Mesenchymal stem cell (in vitro differentiated cells and primary cell): ENCODE results near the gene TDRD7.

ENCODE experiments used
- DNase-seq: peaks from one replicate; pipeline ENCODE4 v3.0.0-alpha.2; 2013
- H2AFZ ChIP-seq: one replicate; pipeline ENCODE4 v1.6.1; 2013; ENCODE audit warnings: low read depth, mild to moderate bottlenecking, control low read depth, inconsistent platforms, low read length, moderate library complexity
- H2AK5ac ChIP-seq: 2 replicates; pipeline ENCODE4 v1.6.1; 2013; ENCODE audit warnings: low read length, moderate library complexity, mild to moderate bottlenecking, inconsistent platforms; ENCODE audit not compliant: severe bottlenecking
- H2BK120ac ChIP-seq: one replicate; pipeline ENCODE4 v1.6.1; 2013; ENCODE audit warnings: low read depth, mild to moderate bottlenecking, inconsistent platforms, low read length, moderate library complexity
- H2BK12ac ChIP-seq, 2 experiments: one replicate each; pipeline ENCODE4 v1.6.1; 2013; ENCODE audit warnings: inconsistent platforms in 2 of 2, low read length in 2 of 2, mild to moderate bottlenecking in 2 of 2, moderate library complexity in 2 of 2, control low read depth in 1 of 2
- H2BK15ac ChIP-seq: one replicate; pipeline ENCODE4 v1.6.1; 2013; ENCODE audit warnings: mild to moderate bottlenecking, low read depth, inconsistent platforms; ENCODE audit not compliant: poor library complexity, severe bottlenecking
- H2BK5ac ChIP-seq: 2 replicates; pipeline ENCODE4 v1.6.1; 2013; ENCODE audit warnings: low read depth, mild to moderate bottlenecking, low read length, control low read depth, inconsistent platforms; ENCODE audit not compliant: poor library complexity, severe bottlenecking
- H3K14ac ChIP-seq, 2 experiments: one replicate each; pipeline ENCODE4 v1.6.1; 2013; ENCODE audit warnings: inconsistent platforms in 2 of 2, low read length in 2 of 2, control low read depth in 1 of 2, mild to moderate bottlenecking in 1 of 2, moderate library complexity in 1 of 2
- H3K18ac ChIP-seq, 2 experiments: one replicate each; pipeline ENCODE4 v1.6.1; 2013; ENCODE audit warnings: inconsistent platforms in 2 of 2, low read length in 2 of 2, control low read depth in 1 of 2, low read depth in 1 of 2, mild to moderate bottlenecking in 1 of 2
- H3K23ac ChIP-seq, 2 experiments: one replicate each; pipeline ENCODE4 v1.6.1; 2013; ENCODE audit warnings: inconsistent platforms in 2 of 2, low read length in 2 of 2, mild to moderate bottlenecking in 2 of 2, moderate library complexity in 2 of 2, control low read depth in 1 of 2
- H3K27ac ChIP-seq: 2 replicates; pipeline ENCODE4 v1.5.1; 2013; ENCODE audit warnings: mild to moderate bottlenecking, moderate library complexity, low read length, control low read depth, inconsistent platforms; ENCODE audit not compliant: poor library complexity, severe bottlenecking
- H3K27me3 ChIP-seq, 2 experiments: 2 replicates each; pipeline versions ENCODE4 v1.6.1 to v1.7.0; 2013; ENCODE audit warnings: low read length in 2 of 2, mild to moderate bottlenecking in 2 of 2, moderate library complexity in 2 of 2, control low read depth in 1 of 2, inconsistent platforms in 1 of 2; ENCODE audit not compliant: control insufficient read depth in 1 of 2, insufficient read depth in 1 of 2
- H3K36me3 ChIP-seq, 2 experiments: 2 replicates each; pipeline versions ENCODE4 v1.6.1 to v1.7.0; 2013; ENCODE audit warnings: low read length in 2 of 2, control low read depth in 1 of 2, inconsistent platforms in 1 of 2, low read depth in 1 of 2, mild to moderate bottlenecking in 1 of 2; ENCODE audit not compliant: insufficient read depth in 2 of 2, control insufficient read depth in 1 of 2
- H3K4ac ChIP-seq, 2 experiments: one replicate each; pipeline ENCODE4 v1.6.1; 2013; ENCODE audit warnings: inconsistent platforms in 2 of 2, low read length in 2 of 2, mild to moderate bottlenecking in 2 of 2, moderate library complexity in 2 of 2, control low read depth in 1 of 2, low read depth in 1 of 2
- H3K4me1 ChIP-seq: 2 replicates; pipeline ENCODE4 v1.6.1; 2013; ENCODE audit warnings: low read depth, low read length, control low read depth; ENCODE audit not compliant: control insufficient read depth, insufficient read depth
- H3K4me2 ChIP-seq: 2 replicates; pipeline ENCODE4 v1.6.1; 2013; ENCODE audit warnings: low read length, mild to moderate bottlenecking, inconsistent platforms; ENCODE audit not compliant: poor library complexity, severe bottlenecking
- H3K4me3 ChIP-seq, 2 experiments: 2 replicates each; pipeline versions ENCODE4 v1.5.1 to v1.7.0; 2013; ENCODE audit warnings: low read length in 2 of 2, mild to moderate bottlenecking in 2 of 2, control low read depth in 1 of 2, low read depth in 1 of 2; ENCODE audit not compliant: insufficient read depth in 1 of 2
- H3K79me1 ChIP-seq: replicated peaks from 2 replicates; pipeline ENCODE4 v1.6.1; 2013; ENCODE audit warnings: mild to moderate bottlenecking, control low read depth, low read length, inconsistent platforms; ENCODE audit not compliant: poor library complexity, severe bottlenecking
- H3K9ac ChIP-seq: 2 replicates; pipeline ENCODE4 v1.7.0; 2013; ENCODE audit warnings: mild to moderate bottlenecking, low read length, moderate library complexity
- H3K9me3 ChIP-seq: 2 replicates; pipeline ENCODE4 v1.7.0; 2013; ENCODE audit warnings: mild to moderate bottlenecking, low read length; ENCODE audit not compliant: control insufficient read depth
- H4K8ac ChIP-seq: one replicate; pipeline ENCODE4 v1.6.1; 2013; ENCODE audit warnings: inconsistent platforms, mild to moderate bottlenecking, low read length, moderate library complexity
- H4K91ac ChIP-seq: one replicate; pipeline ENCODE4 v1.6.1; 2013; ENCODE audit warnings: mild to moderate bottlenecking, low read length, inconsistent platforms
- WGBS: methylation state at CpG from one replicate; pipeline ENCODE4 v1.1.7; 2013; ENCODE audit warnings: mixed read lengths; 5-methylcytosine and 5-hydroxymethylcytosine counted together

The TDRD7 gene

GRCh38 chr9:97527626-97528528, 116.0 kb downstream of the TDRD7 start:
- 85% methylated on average over 18 of the region's 18 CpGs for WGBS
- Histone ChIP-seq H3K18ac (no peak overlapping the region), H2AFZ (no peak overlapping the region), H4K91ac (no peak overlapping the region), H2BK120ac (no peak overlapping the region), H3K9ac (no peak overlapping the region), H4K8ac (no peak overlapping the region), H3K79me1 (no peaks in the 10 kb centered on the region), H2BK15ac (no peak overlapping the region), H3K27me3 (peaks cover 0 to 10% of the 10 kb centered on the region in 2 experiments), H2BK5ac (no peak overlapping the region), H3K14ac (no peak overlapping the region), H3K4me3 (no peak overlapping the region), H3K23ac (no peak overlapping the region), H3K4ac (no peak overlapping the region), H3K36me3 (no peaks in the 10 kb centered on the region), H3K4me1 (no peaks in the 10 kb centered on the region), H2AK5ac (no peak overlapping the region), H3K4me2 (no peak overlapping the region), H2BK12ac (no peak overlapping the region), H3K27ac (no peak overlapping the region), H3K9me3 (no peaks in the 10 kb centered on the region)
- no peak for DNase-seq

- Histone ChIP-seq H3K4me3 (no peak overlapping the region), H2BK5ac (no peak overlapping the region), H3K9me3 (peaks cover 1% of the 10 kb centered on the region), H3K36me3 (no peaks in the 10 kb centered on the region), H3K27me3 (peaks cover 0 to 14% of the 10 kb centered on the region in 2 experiments), H3K14ac (no peak overlapping the region), H2BK12ac (no peak overlapping the region), H3K23ac (no peak overlapping the region), H3K9ac (no peak overlapping the region), H3K18ac (no peak overlapping the region), H2BK120ac (no peak overlapping the region), H2AK5ac (no peak overlapping the region), H3K4me1 (no peaks in the 10 kb centered on the region), H3K27ac (no peak overlapping the region), H2AFZ (no peak overlapping the region), H2BK15ac (no peak overlapping the region), H3K4me2 (no peak overlapping the region), H3K79me1 (no peaks in the 10 kb centered on the region), H4K91ac (no peak overlapping the region), H3K4ac (no peak overlapping the region), H4K8ac (no peak overlapping the region)
- WGBS: 87% methylated on average over 8 of the region's 8 CpGs
- no peak for DNase-seq
Measured at GRCh38 chr9:97528529-97529230, 116.8 kb downstream of the TDRD7 start.

GRCh38 chr9:97529363-97530076, 117.6 kb downstream of the TDRD7 start:
- no peak overlapping the region for H3K23ac ChIP-seq
- peaks cover 10% of the 10 kb centered on the region for H3K9me3 ChIP-seq
- H3K4me2 ChIP-seq: no peak overlapping the region
- H3K4me1 ChIP-seq: no peaks in the 10 kb centered on the region
- no peak overlapping the region for H2AFZ ChIP-seq
- no peak overlapping the region for H2BK120ac ChIP-seq
- no peak overlapping the region for H3K4me3 ChIP-seq
- H4K91ac ChIP-seq: no peak overlapping the region
- no peaks in the 10 kb centered on the region for H3K36me3 ChIP-seq
- H3K18ac ChIP-seq: no peak overlapping the region
- no peaks in the 10 kb centered on the region for H3K79me1 ChIP-seq
- peak overlapping the region; percentile 27 for H3K9ac ChIP-seq
- H3K14ac ChIP-seq: no peak overlapping the region
- no peak overlapping the region for H3K4ac ChIP-seq
- no peak overlapping the region for H2BK15ac ChIP-seq
- no peak overlapping the region for H2BK5ac ChIP-seq
- H3K27ac ChIP-seq: no peak overlapping the region
- H2BK12ac ChIP-seq: no peak overlapping the region
- WGBS: 49% methylated on average over 11 of the region's 11 CpGs
- no peak overlapping the region for H4K8ac ChIP-seq
- peak; percentile 47 for DNase-seq
- peaks cover 0 to 15% of the 10 kb centered on the region in 2 experiments for H3K27me3 ChIP-seq
- no peak overlapping the region for H2AK5ac ChIP-seq
